Measurements from ENCODE around the gene PCLAF.
A peak's percentile ranks its signal among the peaks of the same experiment; 100 is the strongest.
"Not testable (repeated sequence)": the region's sequence is repeated elsewhere in the genome, so short reads cannot be mapped to it uniquely, and the experiment has no call there.

Gene PCLAF, protein sequence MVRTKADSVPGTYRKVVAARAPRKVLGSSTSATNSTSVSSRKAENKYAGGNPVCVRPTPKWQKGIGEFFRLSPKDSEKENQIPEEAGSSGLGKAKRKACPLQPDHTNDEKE

DNA sequence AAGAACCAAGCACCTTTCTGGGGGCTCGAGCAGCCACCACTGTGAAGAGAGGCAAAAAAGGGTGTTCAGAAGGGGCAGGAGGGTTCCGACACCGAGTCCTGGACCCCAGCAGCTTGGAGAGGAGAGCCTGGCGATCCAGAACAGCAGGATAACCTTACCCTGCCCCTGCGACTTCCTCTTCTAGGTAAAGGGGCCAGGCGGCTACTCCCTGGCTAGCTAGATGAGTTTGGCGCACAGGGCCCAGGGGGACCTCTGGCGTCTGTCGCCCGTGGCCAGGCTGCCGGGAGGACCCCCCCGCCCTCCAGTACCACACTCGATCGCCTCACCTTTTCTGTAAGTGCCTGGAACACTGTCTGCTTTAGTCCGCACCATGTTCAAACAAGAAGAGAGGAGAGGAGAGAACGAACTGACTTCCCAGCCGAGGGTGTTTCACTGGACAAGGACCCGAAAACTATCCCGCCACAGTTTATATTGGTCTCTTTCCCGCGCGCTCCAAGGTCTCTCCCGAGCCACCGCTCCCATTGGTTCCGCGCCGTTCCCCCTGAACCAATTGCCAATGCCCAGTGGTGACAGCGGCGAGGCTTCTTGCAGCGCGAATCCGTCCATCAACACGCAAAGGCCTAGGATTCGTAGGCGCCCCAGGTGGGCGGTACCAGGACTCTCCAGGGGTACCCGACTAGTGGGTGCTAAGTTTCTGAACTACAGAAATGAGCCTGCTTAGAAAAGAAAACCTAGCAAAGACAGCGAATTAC lies at the start of gene PCLAF:
TSS of gene PCLAF (minus strand) at position 442 of the 752 bp plus-strand sequence. CDS start at position 372, 70 bp downstream.
- peak; percentile 92 for DNase-seq (ENCODE audit: low spot score)

- DNase-seq (ENCODE audit: low spot score) = peak; percentile 64
Measured at GRCh38 chr15:64430000-64430735, 48.9 kb upstream of the PCLAF start.

DNA sequence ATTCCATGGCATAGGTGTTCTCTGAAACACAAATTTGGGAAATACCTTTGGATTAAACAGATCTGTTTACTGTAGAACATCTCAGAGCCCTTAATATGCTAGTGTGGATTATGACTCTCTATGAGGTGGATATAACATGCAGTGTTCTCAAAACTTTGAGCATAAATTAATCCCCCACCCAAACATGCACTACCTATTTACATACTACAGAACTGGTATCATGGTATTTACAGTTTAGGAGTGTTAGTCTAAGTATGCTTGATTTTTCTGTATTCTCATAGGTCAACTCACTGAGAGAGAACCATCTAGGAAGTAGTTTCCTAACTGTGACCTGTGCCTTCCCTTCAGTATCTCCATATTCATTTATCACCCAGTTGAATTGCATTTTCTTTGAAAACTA lies 48.2 kb upstream of the PCLAF start:
- no peak for DNase-seq (ENCODE audit: low spot score)

DNA sequence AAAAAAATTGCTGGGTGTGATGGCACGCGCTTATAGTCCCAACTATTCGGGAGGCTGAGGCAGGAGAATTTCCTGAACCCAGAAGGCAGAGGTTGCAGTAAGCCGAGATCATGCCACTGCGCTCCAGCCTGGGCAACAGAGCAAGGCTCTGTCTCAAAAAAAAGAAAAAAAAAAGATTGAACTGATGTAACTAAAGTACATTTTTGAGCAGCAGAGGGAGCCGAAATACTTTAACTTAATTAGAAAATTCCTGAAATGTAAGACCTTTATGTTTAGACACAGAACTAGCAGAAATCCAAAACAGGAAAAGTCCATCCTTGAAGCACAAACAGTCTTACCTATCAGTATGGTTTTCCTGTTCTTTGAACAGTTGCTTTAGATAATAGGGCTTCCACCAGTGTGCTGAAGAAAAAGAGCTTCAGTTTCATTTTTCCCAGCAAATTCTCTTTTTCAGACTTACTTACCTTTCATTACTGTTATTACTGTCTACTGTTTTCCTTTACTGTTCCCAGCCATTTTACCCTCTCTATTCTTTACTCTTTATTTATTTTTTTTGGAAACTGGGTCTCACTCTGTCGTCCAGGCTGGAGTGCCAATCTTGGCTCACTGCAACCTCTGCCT lies 45.7 kb upstream of the PCLAF start:
- peak; percentile 20 for DNase-seq (ENCODE audit: low spot score)

DNA sequence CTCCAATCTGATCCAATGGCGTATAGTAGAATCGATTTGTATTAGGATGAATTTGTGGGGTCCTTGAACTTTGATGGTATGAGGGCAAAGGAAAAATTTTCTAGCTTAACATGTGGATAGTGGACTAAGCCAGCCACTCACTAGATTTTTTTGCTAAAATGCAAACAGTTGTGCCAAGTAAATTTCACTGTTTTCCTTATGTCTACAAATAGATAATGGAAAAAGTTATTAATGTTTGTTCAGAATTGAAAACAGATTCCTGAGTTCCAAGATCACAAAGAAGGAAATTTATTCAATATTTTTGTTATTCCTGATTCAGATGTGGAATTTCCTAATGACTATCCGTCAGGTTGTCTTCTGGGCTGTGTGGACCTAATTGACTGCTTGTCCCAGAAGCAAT lies 44.0 kb upstream of the PCLAF start:
- no peak for DNase-seq (ENCODE audit: low spot score)

DNA sequence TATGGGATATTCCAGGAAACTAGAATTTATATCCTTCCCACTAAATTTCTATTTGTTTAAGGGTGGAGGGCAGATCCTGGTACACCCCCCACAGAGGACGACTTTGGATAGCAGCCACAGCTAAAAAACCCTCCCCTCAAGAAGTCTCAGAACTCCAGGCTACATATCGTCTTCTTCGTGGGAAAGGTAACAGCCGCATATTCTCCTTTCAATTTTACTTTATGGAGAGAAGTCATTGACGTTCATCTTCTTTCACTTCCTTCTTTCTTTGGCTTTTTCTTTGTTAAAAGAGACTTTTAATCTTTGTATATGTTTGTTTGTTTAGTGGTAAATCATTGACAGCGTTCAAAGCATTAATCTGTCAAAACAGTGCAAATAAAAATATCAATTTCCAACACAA lies 42.7 kb upstream of the PCLAF start:
- no peak for DNase-seq (ENCODE audit: low spot score)

- DNase-seq (ENCODE audit: low spot score) = no peak
Measured at GRCh38 chr15:64422697-64423096, 41.5 kb upstream of the PCLAF start.

DNA sequence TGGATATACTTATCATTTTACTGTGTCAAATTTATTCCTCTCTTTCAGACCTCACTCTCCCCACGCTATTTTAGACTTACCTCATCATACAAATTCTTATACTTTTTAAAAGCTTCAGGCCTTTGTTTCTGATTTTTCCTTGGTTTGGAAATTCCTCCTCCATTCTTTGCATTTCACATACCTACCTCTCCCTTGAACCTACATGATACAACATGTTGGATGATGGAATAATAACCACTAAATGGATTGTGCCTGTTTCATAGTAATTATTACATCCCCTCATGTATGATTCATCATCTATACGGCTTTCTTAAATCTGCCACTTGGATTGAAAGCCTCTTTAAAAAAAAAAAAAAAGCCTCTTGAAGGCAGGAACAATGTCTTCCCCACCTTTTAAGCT lies 31.0 kb upstream of the PCLAF start:
- no peak for DNase-seq (ENCODE audit: low spot score)

GRCh38 chr15:64400583-64400982 lies 19.3 kb upstream of the PCLAF start:
- no peak for DNase-seq (ENCODE audit: low spot score)

GRCh38 chr15:64398575-64398974 lies 17.3 kb upstream of the PCLAF start:
- no peak for DNase-seq (ENCODE audit: low spot score)

- DNase-seq (ENCODE audit: low spot score) = no peak
Measured at GRCh38 chr15:64396789-64397188, 15.5 kb upstream of the PCLAF start.

DNA sequence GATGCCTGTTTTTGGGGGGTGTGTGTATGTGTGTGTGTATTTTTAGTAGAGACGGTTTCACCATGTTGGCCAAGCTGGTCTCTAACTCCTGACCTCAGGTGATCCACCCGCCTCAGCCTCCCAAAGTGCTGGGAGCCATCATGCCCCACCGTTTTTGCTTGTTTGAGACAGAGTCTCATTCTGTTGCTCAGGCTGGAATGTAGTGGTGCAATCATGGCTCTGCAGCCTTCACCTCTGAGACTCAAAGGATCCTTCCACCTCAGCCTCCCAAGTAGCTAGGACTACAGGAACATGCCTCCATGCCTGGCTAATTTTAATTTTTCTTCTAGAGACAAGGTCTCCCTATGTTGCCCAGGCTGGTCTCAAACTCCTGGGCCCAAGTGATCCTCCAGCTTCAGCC lies 11.2 kb upstream of the PCLAF start:
- not testable (repeated sequence) for DNase-seq (ENCODE audit: low spot score)

DNA sequence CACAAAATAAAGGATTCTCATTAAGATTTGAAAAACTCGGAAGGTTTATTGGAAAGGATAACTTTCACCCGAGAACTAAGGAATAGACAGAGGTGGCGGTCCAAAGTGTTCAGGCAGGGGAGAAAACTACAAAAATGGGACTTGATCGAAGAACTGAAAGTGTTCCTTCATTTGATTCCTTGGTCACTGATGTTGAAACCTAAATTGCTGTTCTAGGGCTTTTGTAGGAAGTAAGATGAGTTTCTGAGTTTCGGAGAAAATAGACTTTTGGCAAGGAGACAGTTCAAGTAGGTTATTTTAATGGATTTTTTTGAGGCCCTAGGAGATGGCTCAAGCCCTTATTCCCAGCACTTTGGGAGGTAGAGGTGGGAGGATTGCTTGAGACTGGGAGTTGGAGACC lies 7.8 kb upstream of the PCLAF start:
- no peak for DNase-seq (ENCODE audit: low spot score)

- DNase-seq (ENCODE audit: low spot score) = peak; percentile 97
Measured at GRCh38 chr15:64387562-64388168, 6.4 kb upstream of the PCLAF start, which contains the start of gene TRIP4. TSS of gene TRIP4 (plus strand) at chr15:64387836. CDS start at chr15:64387864, 28 bp downstream.

DNA sequence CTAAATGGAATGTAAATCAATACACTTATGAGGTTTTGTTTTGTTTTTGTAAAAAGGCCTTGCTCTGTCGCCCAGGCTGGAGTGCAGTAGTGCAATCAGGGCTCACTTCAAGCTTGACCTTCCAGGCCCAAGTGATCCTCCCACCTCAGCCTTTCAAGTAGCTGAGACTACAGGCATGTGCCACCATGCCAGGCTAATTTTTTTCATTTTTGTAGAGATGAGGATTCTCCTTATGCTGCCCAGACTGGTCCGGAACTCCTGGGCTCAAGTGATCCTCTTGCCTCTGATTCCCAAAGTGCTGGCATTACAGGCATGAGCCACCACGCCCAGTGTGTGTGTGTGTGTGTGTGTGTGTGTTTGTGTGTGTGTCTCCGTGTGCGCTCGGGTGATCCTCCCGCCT lies 5.0 kb upstream of the PCLAF start:
- no peak for DNase-seq (ENCODE audit: low spot score)

DNA sequence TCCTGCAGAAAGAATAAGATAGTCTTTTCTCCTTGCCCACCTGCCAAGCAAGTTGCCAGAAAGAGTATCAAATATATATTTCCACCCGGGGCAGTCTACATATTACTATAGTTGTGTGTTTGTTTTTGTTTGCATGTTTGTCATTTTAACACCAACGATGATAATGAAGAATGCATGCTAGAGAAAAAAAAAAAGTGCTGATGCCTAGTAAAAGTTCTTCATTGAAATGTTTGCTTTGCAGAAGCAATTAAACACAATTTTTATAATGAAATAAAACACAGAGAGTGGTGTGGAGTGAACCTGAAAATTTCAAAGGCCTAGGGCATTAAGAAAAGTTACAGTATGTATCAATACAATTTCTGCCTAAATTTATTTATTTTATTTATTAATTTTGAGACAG lies 2.5 kb upstream of the PCLAF start:
- DNase-seq (ENCODE audit: low spot score) = no peak

DNA sequence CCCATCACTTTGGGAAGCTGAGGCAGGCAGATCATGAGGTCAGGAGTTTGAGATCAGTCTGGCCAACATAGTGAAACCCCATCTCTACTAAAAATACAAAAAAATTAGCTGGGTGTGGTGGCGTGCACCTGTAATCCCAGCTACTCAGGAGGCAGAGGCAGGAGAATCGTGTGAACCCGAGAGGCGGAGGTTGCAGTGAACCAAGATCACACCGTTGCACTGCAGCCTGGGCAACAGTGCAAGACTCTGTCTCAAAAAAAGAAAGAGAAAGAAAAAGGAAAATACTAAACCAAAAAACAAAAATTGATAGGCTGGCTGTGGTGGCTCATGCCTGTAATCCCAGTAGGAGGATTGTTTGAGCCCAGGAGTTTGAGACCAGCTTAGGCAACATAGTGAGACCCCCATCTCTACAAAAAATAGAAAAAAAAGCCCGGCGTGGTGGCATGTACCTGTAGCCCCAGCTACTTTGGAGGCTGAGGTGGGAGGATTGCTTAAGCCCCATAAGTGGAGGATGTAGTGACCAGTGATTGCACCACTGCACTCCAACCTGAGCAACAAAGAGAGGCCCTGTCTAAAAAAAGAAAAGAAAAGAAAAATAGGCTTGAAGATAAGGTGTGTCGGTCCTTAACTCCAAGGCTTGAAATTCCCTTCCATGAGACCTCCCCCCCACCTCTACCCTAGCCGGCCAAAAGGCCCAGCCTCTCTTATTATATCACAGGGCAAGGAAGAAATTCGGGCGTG lies 941 bp downstream of the PCLAF start:
- DNase-seq (ENCODE audit: low spot score) = not testable (repeated sequence)

DNA sequence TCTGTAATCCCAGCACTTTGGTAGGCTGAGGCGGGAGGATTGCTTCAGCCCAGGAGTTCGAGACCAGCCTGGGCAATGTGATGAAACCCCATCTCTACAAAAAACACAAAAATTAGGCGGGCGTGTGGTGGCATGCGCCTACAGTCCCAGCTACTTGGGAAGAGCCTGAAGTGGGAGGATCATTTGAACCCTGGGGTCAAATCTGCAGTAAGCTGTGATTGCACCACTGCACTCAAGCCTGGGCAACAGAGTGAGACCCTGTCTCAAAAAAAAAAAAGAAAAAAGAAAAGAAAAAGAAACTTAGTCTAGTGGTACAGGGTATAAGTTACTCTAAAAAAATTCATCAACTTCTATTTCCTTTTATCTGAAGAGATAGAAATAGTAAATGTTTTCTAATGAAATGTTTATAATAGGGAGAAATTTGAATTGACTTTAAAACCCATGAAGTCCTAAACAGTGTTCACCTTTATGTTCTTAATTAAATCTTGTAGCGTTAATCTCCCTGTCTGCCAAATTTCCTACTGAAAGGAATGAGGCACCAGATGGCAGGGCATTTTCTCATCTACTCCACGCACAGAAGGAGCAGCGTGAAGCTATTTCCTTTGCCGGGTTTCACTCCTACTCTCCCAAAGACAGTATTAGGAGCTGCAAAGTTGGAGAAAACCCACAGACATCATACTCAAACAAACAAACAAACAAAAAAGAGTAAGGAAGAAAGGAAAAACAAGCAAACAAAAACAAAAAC lies 1.9 kb downstream of the PCLAF start:
- no peak for DNase-seq (ENCODE audit: low spot score)

DNA sequence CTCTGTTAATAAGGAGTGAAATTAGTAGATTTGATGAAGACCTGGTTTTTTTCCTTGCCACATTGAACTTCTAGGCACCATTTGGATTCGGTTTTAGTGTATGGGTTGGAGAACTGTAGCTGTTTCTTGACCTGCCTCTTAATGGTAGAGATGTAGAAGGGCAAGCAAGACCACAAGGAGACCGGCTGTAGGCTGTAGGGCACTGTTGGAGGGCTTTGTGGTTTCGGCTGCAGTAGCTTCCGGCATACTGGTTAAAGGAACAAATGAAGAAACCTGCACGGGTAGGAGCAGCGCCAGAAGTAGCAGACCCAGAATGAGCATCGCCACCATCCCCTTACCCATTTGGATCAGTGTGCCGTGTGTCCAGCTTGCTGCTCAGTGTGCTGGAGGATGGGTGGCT lies 7.9 kb downstream of the PCLAF start:
- no peak for DNase-seq (ENCODE audit: low spot score)

- not testable (repeated sequence) for DNase-seq (ENCODE audit: low spot score)
Measured at GRCh38 chr15:64371383-64371782, 9.9 kb downstream of the PCLAF start.

GRCh38 chr15:64369078-64369607 lies 12.1 kb downstream of the PCLAF start:
- DNase-seq (ENCODE audit: low spot score) = no peak

All from CD4-positive, alpha-beta T cell treated with Interleukin-2 at 100 ng/mL for 4 hours (primary cell).